Neutrophil (primary cell): ENCODE measurements around the gene KDM2A.

Experiments
- H3K27ac ChIP-seq: fragments of 200-600 bp; sonication (generic); 2 replicates; pipeline ENCODE4 v1.5.1; 2016; ENCODE audit warnings: mild to moderate bottlenecking, moderate library complexity
- H3K27me3 ChIP-seq: fragments of 200-600 bp; sonication (generic); 2 replicates; pipeline ENCODE4 v1.6.0; 2016; ENCODE audit warnings: mild to moderate bottlenecking
- H3K36me3 ChIP-seq: fragments of 200-600 bp; sonication (generic); 2 replicates; pipeline ENCODE4 v1.5.1; 2017
- H3K4me1 ChIP-seq, 2 experiments: fragments of 200-600 bp in 1 of 2; sonication (generic) in 1 of 2; 1 replicate in 1 of 2; 2 replicates in 1 of 2; pipeline versions ENCODE4 v1.5.1 to v1.6.1; 2013 to 2016; ENCODE audit warnings: low read depth in 1 of 2, low read length in 1 of 2, mild to moderate bottlenecking in 1 of 2, moderate library complexity in 1 of 2; ENCODE audit not compliant: control insufficient read depth in 1 of 2, insufficient read depth in 1 of 2
- H3K4me3 ChIP-seq, 2 experiments: fragments of 200-600 bp in 1 of 2; sonication (generic) in 1 of 2; 1 replicate in 1 of 2; 2 replicates in 1 of 2; pipeline ENCODE4 v1.5.1; 2013 to 2016; ENCODE audit warnings: low read depth in 1 of 2, low read length in 1 of 2, mild to moderate bottlenecking in 1 of 2, moderate library complexity in 1 of 2
- H3K9me3 ChIP-seq: fragments of 200-600 bp; sonication (generic); 2 replicates; pipeline ENCODE4 v1.5.1; 2016
- CTCF ChIP-seq: fragments of 200-600 bp; sonication (generic); IDR thresholded peaks from 2 replicates; pipeline ENCODE4 v1.5.1; 2016; ENCODE audit warnings: antibody characterized with exemption

Gene KDM2A

GRCh38 chr11:67177399-67178281 is 58.6 kb downstream of the KDM2A start:
- no peaks in the 10 kb centered on the region for H3K27me3 ChIP-seq
- H3K4me3 ChIP-seq = no peak overlapping the region
- TF ChIP-seq CTCF = no peak
- H3K4me1 ChIP-seq = peaks cover 0 to 4% of the 10 kb centered on the region in 2 experiments
- H3K36me3 ChIP-seq = peaks cover 30% of the 10 kb centered on the region
- H3K9me3 ChIP-seq = no peaks in the 10 kb centered on the region
- H3K27ac ChIP-seq = no peak overlapping the region

- H3K27me3 ChIP-seq = no peaks in the 10 kb centered on the region
- H3K9me3 ChIP-seq = no peaks in the 10 kb centered on the region
- peaks cover 0 to 4% of the 10 kb centered on the region in 2 experiments for H3K4me1 ChIP-seq
- no peak for TF ChIP-seq CTCF
- no peak overlapping the region for H3K27ac ChIP-seq
- H3K4me3 ChIP-seq = no peak overlapping the region
- H3K36me3 ChIP-seq = peaks cover 37% of the 10 kb centered on the region
Observed at GRCh38 chr11:67178421-67178820, 59.4 kb downstream of the KDM2A start.

GRCh38 chr11:67178878-67179277 is 59.8 kb downstream of the KDM2A start:
- H3K36me3 ChIP-seq = peaks cover 42% of the 10 kb centered on the region
- H3K4me1 ChIP-seq = peaks cover 0 to 1% of the 10 kb centered on the region in 2 experiments

GRCh38 chr11:67179892-67180490 is 60.9 kb downstream of the KDM2A start:
- Histone ChIP-seq H3K4me3 (no peak overlapping the region), H3K9me3 (no peaks in the 10 kb centered on the region), H3K27ac (no peak overlapping the region), H3K4me1 (no peaks in the 10 kb centered on the region), H3K36me3 (peaks cover 52% of the 10 kb centered on the region), H3K27me3 (no peaks in the 10 kb centered on the region)
- TF ChIP-seq CTCF = no peak

More at GRCh38 chr11:67178878-67179277, 59.8 kb downstream of the KDM2A start:
- TF ChIP-seq CTCF = no peak
- no peak overlapping the region for H3K4me3 ChIP-seq
- H3K27me3 ChIP-seq = no peaks in the 10 kb centered on the region
- H3K27ac ChIP-seq = no peak overlapping the region
- no peaks in the 10 kb centered on the region for H3K9me3 ChIP-seq

- Histone ChIP-seq H3K9me3 (no peaks in the 10 kb centered on the region), H3K4me1 (peaks cover 32 to 37% of the 10 kb centered on the region in 2 experiments), H3K27ac (no peak overlapping the region), H3K27me3 (no peaks in the 10 kb centered on the region), H3K4me3 (no peak overlapping the region), H3K36me3 (peaks cover 61% of the 10 kb centered on the region)
- no peak for TF ChIP-seq CTCF
Observed at GRCh38 chr11:67194096-67194495, 75.0 kb downstream of the KDM2A start.
